Lower lobe of right lung (tissue), 2 donors: ENCODE data around the gene TACC2. TPM values are rescaled to one million over a fixed set of nuclear protein-coding genes. Genes with fewer than 3 reads are reported as not detected.

ENCODE experiments used
- ATAC-seq, 2 donors: fragments of 200-7000 bp; cut with Tn5 transposase; one replicate each; pipeline ENCODE4 v1.9.1; 2020 to 2022; ENCODE audit warnings: mild to moderate bottlenecking in 2 of 2, moderate library complexity in 2 of 2
- DNase-seq: peaks from one replicate; pipeline ENCODE4 v3.0.0-alpha.2; 2020
- H3K27ac ChIP-seq: fragments of 200-600 bp; one replicate; pipeline ENCODE4 v1.8.0; 2022
- H3K27me3 ChIP-seq: fragments of 200-600 bp; one replicate; pipeline ENCODE4 v1.8.0; 2022; ENCODE audit warnings: low read depth
- H3K36me3 ChIP-seq: fragments of 200-600 bp; one replicate; pipeline ENCODE4 v1.8.0; 2022; ENCODE audit warnings: mild to moderate bottlenecking
- H3K4me1 ChIP-seq: fragments of 200-600 bp; one replicate; pipeline ENCODE4 v1.8.0; 2022
- H3K4me3 ChIP-seq: fragments of 200-600 bp; one replicate; pipeline ENCODE4 v1.8.0; 2022; ENCODE audit warnings: mild to moderate bottlenecking
- H3K9me3 ChIP-seq: fragments of 200-600 bp; one replicate; pipeline ENCODE4 v1.8.0; 2022
- CTCF ChIP-seq: fragments of 200-600 bp; IDR thresholded peaks from one replicate; pipeline ENCODE4 v1.8.0; 2022; ENCODE audit warnings: antibody characterized with exemption, mild to moderate bottlenecking
- intact Hi-C: fragments of 100-400 bp; cut with DNase I; formaldehyde crosslinking; loops from one replicate; pipeline ENCODE4 v1.11.0; 2022
- total RNA-seq: library from RNA; stranded (reverse); fragmentation: NEBNext Ultra II Directional; extraction: Animal tissue kit (Norgen Biotek cat#: 25700); gene quantifications from one replicate; pipeline ENCODE4 v1.2.1, GENCODE V29; 2021
- donor health status: DM: no; HTN: yes; CAD: no; lungs with severe emphysema.

TACC2 gene
- total RNA-seq, 1 donor from 2014 or later: 141 TPM

DNA sequence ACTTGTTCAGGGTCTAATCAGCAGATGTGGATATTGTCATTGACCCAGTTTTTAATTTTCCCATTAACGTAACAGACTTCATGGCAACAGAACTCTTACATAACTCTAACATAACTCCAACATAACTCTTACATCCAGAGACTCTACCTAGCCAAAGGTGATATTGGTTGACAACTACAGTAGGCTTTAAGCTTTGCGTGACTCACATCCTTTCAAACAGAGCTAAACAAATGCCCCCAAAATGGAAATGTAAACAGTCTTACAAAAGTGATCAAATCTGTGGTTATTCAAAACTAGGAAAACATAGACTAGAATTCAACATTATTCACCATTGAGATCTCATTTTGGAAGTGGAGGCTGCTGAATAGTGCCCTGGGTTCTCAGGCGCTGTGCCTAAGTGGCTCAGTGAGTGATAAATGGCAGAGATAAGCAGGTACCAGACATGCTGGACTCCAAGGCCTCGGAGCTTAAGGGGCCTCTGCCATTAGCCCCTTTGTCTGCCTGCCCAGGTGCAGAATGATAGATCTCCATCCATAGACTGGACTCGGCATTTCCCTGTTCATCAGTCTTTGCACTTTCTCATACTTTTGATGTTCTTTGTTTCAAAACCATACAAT, 247.8 kb downstream of the TACC2 start:
- TF ChIP-seq CTCF: no peak
- H3K9me3 ChIP-seq: no peaks in the 10 kb centered on the region
- no peak for DNase-seq
- H3K36me3 ChIP-seq: peaks cover 87% of the 10 kb centered on the region
- no peak for ATAC-seq
- intact Hi-C loops: no loop called here
- H3K27me3 ChIP-seq: no peaks in the 10 kb centered on the region
- no peak overlapping the region for H3K4me3 ChIP-seq
- H3K27ac ChIP-seq: no peak overlapping the region
- H3K4me1 ChIP-seq: no peaks in the 10 kb centered on the region

DNA sequence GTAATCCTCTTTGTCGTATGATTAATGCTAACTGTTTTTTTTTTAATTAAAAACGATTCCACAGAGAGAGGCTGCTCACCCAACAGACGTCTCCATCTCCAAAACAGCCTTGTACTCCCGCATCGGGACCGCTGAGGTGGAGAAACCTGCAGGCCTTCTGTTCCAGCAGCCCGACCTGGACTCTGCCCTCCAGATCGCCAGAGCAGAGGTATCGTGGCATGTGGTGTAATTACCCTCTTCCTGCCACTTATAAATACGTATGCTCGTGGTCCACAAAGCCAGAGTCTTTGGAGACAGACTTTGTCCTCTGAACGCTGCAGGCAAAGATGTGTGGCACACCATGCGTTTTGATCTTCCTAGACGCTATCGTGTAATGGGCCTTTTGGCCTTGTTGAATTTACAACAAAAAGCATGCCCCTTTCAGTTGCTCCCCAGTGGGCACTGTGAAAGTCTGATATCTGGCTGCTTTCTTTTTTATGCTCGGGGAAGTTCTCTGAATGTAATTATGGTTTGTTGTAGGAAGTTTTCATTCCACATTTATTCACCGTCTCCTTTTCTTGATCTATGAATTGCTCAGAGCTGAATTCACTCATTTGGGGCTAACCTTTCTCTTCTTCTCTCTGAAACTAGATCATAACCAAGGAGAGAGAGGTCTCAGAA, 248.5 kb downstream of the TACC2 start:
- Histone ChIP-seq H3K27me3 (no peaks in the 10 kb centered on the region), H3K9me3 (no peaks in the 10 kb centered on the region), H3K27ac (no peak overlapping the region), H3K4me1 (no peaks in the 10 kb centered on the region), H3K36me3 (peaks cover 87% of the 10 kb centered on the region), H3K4me3 (no peak overlapping the region)
- intact Hi-C loops: no loop called here
- no peak for DNase-seq
- ATAC-seq: no peak
- TF ChIP-seq CTCF: no peak

DNA sequence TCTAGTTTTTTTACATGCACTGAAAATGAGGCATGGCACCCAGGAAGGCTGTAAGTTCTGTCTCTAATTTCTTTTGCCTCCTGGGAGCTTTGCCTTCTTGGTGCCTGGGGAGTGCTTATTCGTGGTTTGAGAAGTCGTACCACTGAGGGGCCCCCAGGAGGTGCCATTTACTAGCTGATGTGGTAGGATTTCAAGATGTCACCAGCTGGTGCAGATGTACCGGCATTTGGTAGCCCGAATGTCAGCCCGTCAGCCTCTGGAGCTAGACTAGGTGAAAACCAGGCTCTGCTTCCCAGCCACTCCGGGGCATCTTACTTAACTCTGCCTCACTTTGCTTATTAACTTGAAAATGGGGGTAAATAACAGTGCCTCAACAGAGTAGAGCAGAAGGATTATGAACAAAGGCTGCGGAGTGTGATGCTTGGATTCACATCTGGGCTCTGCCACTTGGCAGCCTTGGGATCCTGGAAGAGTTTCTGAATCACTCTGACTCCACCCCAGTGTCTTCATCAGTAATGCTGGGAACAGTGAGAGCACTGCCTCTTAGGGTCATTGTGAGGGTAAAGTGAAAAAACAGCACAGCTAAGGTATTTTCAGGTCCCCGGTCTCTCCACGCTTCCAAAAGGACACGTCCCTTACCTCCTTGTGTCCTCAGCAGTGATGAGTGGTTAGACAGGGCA, 250.8 kb downstream of the TACC2 start:
- no peak for TF ChIP-seq CTCF
- Histone ChIP-seq H3K27me3 (no peaks in the 10 kb centered on the region), H3K27ac (no peak overlapping the region), H3K9me3 (no peaks in the 10 kb centered on the region), H3K36me3 (peaks cover 90% of the 10 kb centered on the region), H3K4me1 (no peaks in the 10 kb centered on the region), H3K4me3 (no peak overlapping the region)
- ATAC-seq (no peak), DNase-seq (no peak)
- intact Hi-C loops: no loop called here

GRCh38 chr10:122240401-122240800, 251.4 kb downstream of the TACC2 start:
- Histone ChIP-seq H3K9me3 (no peaks in the 10 kb centered on the region), H3K27me3 (no peaks in the 10 kb centered on the region), H3K4me3 (no peak overlapping the region), H3K27ac (no peak overlapping the region), H3K36me3 (peaks cover 97% of the 10 kb centered on the region), H3K4me1 (no peaks in the 10 kb centered on the region)
- ATAC-seq (no peak), DNase-seq (no peak)
- intact Hi-C loops: no loop called here
- no peak for TF ChIP-seq CTCF

DNA sequence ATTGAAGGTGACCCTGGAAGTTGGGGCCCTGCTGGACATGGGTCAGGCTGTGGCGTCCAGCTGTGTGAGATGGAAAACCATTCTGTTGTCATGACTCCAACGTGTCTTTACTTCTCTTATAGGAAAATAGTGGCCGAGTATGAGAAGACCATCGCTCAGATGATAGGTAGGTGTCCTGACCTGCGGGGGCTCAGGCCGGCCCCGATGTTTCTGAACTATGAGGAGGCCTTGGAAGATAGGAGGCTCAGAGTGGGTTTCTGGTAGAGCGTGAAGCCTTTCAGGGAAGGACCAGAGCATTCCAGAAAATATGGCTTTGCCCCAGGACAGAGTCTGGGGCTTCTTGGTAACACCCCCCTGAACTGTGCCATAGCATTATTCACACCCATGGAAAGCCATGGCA, 252.9 kb downstream of the TACC2 start:
- H3K27me3 ChIP-seq: no peaks in the 10 kb centered on the region
- no peak overlapping the region for H3K4me3 ChIP-seq
- H3K9me3 ChIP-seq: no peaks in the 10 kb centered on the region
- no peak for TF ChIP-seq CTCF
- no peak overlapping the region for H3K27ac ChIP-seq
- H3K4me1 ChIP-seq: no peaks in the 10 kb centered on the region
- peaks cover 100% of the 10 kb centered on the region for H3K36me3 ChIP-seq
- DNase-seq (no peak), ATAC-seq (no peak)
- intact Hi-C loops: no loop called here
